Measurements from ENCODE around the gene CEP152.
"Not testable (repeated sequence)": the region's sequence is repeated elsewhere in the genome, so short reads cannot be mapped to it uniquely, and the experiment has no call there.

CEP152 gene

GRCh38 chr15:48810414-48811324, at the start of gene CEP152:
CEP152 (minus strand) TSS chr15:48811069; CDS start chr15:48805649, 5,420 bp downstream.
- peak; percentile 96 for DNase-seq (ENCODE audit: low read depth)

- DNase-seq (ENCODE audit: low read depth), result no peak
Observed at GRCh38 chr15:48859426-48859825, 48.6 kb upstream of the CEP152 start.

- no peak for DNase-seq (ENCODE audit: low read depth)
Observed at GRCh38 chr15:48858401-48858800, 47.5 kb upstream of the CEP152 start.

- DNase-seq (ENCODE audit: low read depth), result no peak
Observed at GRCh38 chr15:48856942-48857341, 46.1 kb upstream of the CEP152 start.

GRCh38 chr15:48855501-48856440, 44.9 kb upstream of the CEP152 start:
- no peak for DNase-seq (ENCODE audit: low read depth)

- DNase-seq (ENCODE audit: low read depth), result not testable (repeated sequence)
Observed at GRCh38 chr15:48854434-48854833, 43.6 kb upstream of the CEP152 start.

- no peak for DNase-seq (ENCODE audit: low read depth)
Observed at GRCh38 chr15:48851956-48852355, 41.1 kb upstream of the CEP152 start.

- no peak for DNase-seq (ENCODE audit: low read depth)
Observed at GRCh38 chr15:48850648-48851047, 39.8 kb upstream of the CEP152 start.

GRCh38 chr15:48845123-48845522, 34.3 kb upstream of the CEP152 start:
- DNase-seq (ENCODE audit: low read depth), result no peak

GRCh38 chr15:48842501-48842900, 31.6 kb upstream of the CEP152 start:
- no peak for DNase-seq (ENCODE audit: low read depth)

- no peak for DNase-seq (ENCODE audit: low read depth)
Observed at GRCh38 chr15:48834756-48835155, 23.9 kb upstream of the CEP152 start.

- no peak for DNase-seq (ENCODE audit: low read depth)
Observed at GRCh38 chr15:48833526-48834239, 22.8 kb upstream of the CEP152 start.

- no peak for DNase-seq (ENCODE audit: low read depth)
Observed at GRCh38 chr15:48832648-48833047, 21.8 kb upstream of the CEP152 start.

GRCh38 chr15:48828906-48829305, 18.0 kb upstream of the CEP152 start:
- no peak for DNase-seq (ENCODE audit: low read depth)

- DNase-seq (ENCODE audit: low read depth), result no peak
Observed at GRCh38 chr15:48828471-48828870, 17.6 kb upstream of the CEP152 start.

GRCh38 chr15:48825075-48825474, 14.2 kb upstream of the CEP152 start:
- DNase-seq (ENCODE audit: low read depth), result no peak

GRCh38 chr15:48823706-48824105, 12.8 kb upstream of the CEP152 start:
- no peak for DNase-seq (ENCODE audit: low read depth)

- no peak for DNase-seq (ENCODE audit: low read depth)
Observed at GRCh38 chr15:48823237-48823636, 12.4 kb upstream of the CEP152 start.

- DNase-seq (ENCODE audit: low read depth), result no peak
Observed at GRCh38 chr15:48814286-48814685, 3.4 kb upstream of the CEP152 start.

- DNase-seq (ENCODE audit: low read depth), result no peak
Observed at GRCh38 chr15:48811325-48811958, 573 bp upstream of the CEP152 start.

GRCh38 chr15:48806151-48806550, 4.7 kb downstream of the CEP152 start:
- no peak for DNase-seq (ENCODE audit: low read depth)

- DNase-seq (ENCODE audit: low read depth), result no peak
Observed at GRCh38 chr15:48805591-48805990, 5.3 kb downstream of the CEP152 start.
